DMS79 (cell line): ENCODE results near the gene DIP2C.
A peak's percentile ranks its signal among the peaks of the same experiment; 100 is the strongest.
"Not testable (repeated sequence)": the region's sequence is repeated elsewhere in the genome, so short reads cannot be mapped to it uniquely, and the experiment has no call there.

Source experiments
- DNase-seq: peaks from one replicate; lab custom pipeline; 2025; lab: John Stamatoyannopoulos, UW

Gene DIP2C

DNA sequence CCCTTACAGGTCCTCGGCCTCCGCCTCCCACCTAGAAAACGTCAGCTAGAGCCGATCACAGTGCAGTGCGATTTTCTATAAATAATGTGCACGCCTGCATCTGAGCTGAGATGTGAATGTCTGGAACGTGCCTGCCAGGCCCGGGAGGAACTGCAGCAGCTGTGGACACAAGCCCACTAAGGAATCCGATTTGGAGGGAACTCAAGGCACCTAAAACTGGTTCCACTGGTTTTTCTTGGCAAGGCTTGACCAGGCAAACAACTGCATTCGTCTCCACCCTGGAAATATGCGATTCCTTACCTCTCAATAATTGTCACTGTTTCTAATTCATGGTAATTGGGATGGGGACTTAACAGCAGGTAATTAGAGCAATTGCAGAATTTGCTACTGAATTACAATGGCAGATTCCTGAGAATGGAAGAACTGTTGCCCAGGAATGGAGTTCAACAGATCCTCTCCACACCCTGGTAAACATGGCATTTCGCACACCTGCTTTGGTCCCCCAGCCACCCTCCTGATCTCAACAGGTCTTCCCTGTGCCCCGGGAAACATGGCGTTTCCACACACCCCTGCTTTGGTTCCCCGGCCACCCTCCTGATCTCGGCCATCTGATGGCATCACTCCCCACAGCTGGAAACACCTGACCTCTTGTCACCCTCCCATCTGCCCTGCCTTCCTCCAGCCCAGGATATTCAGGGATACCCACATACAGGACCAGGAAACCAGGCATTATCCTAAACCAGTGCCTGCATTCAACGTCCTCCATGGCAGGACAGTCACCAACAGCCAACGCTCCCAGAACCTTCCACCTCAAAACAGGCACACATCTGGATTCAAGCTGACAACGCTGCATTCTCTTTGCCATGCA is 76.0 kb downstream of the DIP2C start:
- peak; percentile 48 for DNase-seq

DNA sequence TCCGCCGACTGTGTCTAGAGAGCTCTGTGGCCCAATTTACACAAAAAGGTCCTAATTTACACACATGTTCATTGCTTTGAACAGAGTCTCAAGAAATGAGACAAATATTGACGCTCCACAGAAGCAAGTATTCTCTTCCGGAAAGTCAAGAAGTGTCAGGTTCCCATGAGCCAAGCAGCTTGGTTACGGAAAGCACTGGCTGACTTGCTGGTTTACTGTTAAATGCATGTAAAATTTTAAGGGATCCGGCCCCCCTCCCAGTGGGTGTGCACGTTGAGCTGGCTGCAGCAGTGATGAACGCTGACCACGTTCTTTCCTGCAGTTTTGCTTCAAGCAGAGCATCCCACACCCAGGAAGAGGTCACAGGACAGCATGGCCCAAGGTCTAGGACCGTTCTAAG is 76.8 kb downstream of the DIP2C start:
- DNase-seq: no peak

GRCh38 chr10:610642-611305 is 78.7 kb downstream of the DIP2C start:
- not testable (repeated sequence) for DNase-seq

DNA sequence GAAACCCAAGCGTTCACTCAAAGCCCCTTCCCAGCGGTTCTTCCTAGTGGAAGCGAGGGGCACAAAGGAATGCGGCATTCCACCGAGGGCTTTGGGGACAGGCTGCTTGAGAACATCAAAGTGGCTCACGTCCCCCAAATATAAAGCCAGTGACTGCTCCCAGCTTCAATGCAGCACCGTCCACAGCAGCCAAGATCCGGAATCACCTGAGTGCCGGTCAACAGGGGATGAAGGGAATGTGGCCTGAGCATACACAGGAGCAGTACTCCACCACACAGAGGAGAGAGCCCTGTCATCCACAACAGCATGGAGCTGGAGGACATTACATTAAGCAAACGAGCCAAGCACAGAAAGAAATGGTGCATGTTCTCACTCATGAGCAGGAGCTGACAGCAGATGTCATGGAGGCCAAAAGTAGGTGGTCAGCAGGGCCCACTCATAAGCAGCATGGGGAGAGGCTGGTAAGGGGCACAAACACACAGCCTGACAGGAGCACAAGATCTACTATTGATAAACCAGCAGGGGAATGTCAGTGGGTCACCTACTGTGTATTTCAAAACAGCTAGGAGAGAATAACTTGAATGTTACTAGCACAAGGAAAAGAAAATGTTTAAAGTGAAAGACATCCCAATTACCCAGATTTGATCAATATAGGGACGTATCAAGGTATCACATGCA is 79.5 kb downstream of the DIP2C start:
- no peak for DNase-seq

DNA sequence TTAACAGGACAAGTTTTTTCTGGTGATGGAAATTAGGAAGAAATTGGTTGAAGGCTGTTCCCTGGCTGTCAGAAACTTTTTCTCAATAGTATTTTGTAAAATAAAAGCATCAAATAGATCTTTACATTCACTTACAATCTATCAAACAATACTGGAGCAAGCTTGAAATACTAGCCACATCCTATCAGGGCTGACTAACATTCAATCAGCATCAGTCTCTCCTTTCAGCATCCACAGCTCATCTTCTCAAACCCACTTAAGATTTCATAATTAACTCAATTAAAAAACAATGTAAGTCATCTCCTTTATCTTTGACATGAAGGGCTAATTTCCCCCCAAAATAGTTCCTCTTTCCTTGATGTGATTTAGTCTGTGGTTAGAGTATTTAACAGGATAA is 80.2 kb downstream of the DIP2C start:
- DNase-seq: no peak

- no peak for DNase-seq
Measured at GRCh38 chr10:608331-609261, 80.9 kb downstream of the DIP2C start.

GRCh38 chr10:607545-608185 is 81.8 kb downstream of the DIP2C start:
- DNase-seq: no peak

DNA sequence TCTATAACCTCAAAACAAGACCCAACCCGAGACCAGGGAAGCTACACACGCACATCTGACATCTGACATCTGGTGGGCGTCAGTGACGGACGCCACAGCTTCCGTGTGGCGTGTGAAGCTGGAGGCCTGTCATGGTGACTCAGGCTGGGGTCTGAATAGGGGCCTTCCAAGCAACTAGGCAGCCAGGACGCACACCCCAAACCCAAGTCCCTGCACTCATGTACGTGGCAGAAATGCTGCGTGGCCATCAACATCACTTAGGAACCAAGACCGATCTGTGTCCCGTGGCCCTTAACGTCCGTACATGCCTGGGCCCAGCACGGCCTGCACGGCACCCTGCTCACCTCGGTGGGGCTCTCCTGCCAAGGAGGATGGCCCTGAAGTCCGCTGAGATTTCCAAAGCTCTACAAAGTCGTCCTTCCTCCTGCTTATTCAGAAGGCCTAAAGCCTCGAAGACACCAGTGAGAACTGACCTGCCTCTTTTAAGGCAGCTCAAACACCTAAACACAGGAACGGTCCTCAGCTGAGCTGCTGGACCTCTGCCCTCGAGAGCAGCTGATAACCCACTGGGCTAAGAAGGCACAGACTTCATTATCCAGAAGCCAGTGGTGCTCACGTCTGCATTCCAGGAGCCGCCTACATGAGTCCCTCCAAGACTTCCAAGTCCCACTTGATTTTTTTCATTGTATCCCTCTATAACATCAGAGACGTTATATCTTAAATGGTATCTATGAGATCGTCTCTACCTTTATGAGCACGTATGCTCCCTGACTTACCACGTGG is 82.5 kb downstream of the DIP2C start:
- no peak for DNase-seq

- DNase-seq: no peak
Measured at GRCh38 chr10:605632-606325, 83.7 kb downstream of the DIP2C start.

- no peak for DNase-seq
Measured at GRCh38 chr10:604716-605631, 84.5 kb downstream of the DIP2C start.

DNA sequence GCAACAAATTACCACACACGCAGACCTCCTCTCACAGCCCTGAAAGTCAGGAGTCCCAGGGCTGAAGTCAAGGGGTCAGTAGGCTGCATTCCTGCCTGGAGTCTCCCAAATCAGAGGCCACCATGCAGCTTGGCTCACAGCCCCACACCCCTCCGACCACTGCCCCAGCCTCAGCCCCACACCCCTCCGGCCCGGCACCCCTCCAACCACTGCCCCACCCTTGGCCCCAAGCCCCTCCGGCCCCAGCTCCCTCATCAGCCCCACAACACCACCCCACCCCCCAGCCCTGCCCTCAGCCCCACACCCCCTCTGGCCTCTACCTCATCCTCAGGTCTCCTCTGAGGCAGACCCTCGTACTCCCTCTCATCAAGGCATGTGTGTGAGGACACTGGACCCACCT is 85.7 kb downstream of the DIP2C start:
- DNase-seq: no peak

GRCh38 chr10:602391-603005 is 87.0 kb downstream of the DIP2C start:
- DNase-seq: no peak

DNA sequence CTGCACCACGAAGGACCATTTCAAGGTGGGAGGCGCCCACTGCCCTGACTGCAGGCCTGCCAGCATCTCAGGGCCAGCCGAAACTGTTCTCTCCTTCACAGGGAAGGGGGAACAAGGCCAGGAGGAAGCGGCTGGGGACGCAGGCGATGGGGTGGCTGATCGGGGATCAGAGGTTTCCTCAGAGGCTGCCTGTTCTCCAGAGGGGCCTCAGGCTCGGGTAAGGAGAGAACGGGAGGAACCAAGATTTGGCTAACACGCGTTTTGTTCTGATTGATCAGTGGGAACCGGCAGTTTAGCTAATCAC is 87.9 kb downstream of the DIP2C start:
- no peak for DNase-seq

GRCh38 chr10:600876-601659 is 88.4 kb downstream of the DIP2C start:
- peak; percentile 84 for DNase-seq

DNA sequence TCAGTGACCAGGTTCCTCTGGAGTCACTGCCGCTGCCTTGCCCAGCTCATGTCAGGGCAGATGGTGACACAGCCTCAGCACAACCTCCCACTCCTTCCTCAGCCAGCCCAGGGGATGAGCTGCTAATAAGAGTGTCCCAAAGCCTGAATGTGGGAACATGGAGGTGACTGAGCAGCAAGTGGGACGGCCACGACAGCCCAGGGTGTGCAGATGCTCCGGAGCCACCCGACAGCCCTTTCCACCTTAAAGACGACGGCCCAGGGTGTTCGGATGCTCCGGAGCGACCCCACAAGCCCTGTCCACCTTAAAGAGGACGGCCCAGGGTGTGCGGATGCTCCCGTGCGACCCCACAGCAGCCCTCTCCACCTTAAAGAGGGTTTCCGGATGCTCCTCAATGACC is 89.2 kb downstream of the DIP2C start:
- no peak for DNase-seq

- no peak for DNase-seq
Measured at GRCh38 chr10:599767-600166, 89.7 kb downstream of the DIP2C start.

DNA sequence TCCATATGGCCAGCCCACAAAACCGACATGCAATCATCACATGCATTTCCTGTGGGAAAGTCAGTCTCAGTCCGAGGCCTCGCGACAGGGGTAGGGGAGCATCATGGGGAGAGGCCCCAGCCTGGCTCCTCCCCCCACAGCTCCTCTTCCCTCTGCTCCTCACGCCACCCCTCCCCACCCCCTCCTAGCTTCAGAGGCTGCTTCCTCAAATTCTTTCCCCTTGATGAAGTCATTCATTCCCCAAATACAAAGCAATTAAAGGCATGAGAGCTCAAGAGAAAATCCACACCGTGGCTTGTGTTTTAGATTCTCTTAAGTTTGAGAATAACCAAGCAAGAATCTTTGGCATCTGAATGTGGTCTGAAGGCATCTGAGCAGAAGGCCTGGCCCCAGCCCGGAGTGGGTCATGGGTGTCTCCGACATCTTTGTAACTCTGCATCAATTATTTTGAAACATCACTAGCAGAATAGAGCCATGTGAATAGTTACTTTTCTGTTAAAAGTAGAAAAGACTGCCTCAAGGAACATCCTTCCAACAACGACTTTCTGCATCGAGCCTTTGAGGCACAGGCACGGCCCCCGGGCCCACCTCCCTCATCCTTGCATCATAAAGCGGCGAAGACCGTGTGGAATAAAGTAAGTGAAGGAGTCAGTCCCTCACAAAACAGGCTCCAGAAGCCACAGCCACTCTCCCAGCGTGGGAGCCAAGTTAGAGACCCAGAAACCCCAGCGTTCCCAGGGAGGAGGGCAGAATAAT is 90.9 kb downstream of the DIP2C start:
- DNase-seq: no peak
